Measurements from ENCODE around the gene MAP6.

The MAP6 gene

DNA sequence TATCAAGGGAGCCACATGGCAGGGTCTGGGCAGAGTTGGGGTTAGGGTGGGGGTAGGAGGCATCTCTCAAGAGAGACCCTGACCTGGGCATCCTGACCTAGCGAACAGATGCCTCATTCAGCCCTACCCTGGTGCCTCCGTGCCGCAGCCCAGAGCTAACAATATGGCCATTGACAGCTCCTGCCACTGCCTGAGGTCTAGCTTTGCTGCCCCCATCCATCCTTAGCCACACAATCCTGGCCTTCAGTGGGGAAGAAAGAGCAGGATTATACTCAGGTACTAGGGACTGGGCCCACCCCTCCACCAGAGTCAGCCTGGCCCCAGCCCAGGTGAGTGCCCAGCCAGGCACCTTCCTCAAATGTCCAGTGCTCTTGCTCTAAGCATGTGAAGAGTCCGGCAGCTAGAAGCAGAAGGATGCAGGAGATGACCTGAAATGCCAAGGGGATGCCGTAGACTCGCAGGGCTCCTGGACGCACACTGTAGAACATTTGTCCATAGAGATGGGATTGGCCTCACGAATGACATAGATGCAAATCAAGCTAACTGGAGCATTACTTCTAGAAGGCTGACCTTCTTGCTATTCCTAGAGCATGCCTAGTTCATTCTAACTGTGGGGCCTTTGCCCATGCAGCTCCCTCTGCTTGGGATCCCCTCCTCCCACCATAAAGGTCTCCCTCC is 120.1 kb downstream of the MAP6 start:
- no peaks in the 10 kb centered on the region for H3K9me3 ChIP-seq (ENCODE audit: control insufficient read depth, low read length)
- H3K27me3 ChIP-seq (ENCODE audit: control insufficient read depth, insufficient read depth, low read length) = peaks cover 3% of the 10 kb centered on the region
- H3K9ac ChIP-seq (ENCODE audit: low read length) = no peak overlapping the region
- no peaks in the 10 kb centered on the region for H3K4me1 ChIP-seq (ENCODE audit: control insufficient read depth, insufficient read depth, low read length)
- H3K4me3 ChIP-seq (ENCODE audit: low read length) = no peak overlapping the region
- H3K36me3 ChIP-seq (ENCODE audit: control insufficient read depth, insufficient read depth, low read length) = no peaks in the 10 kb centered on the region

DNA sequence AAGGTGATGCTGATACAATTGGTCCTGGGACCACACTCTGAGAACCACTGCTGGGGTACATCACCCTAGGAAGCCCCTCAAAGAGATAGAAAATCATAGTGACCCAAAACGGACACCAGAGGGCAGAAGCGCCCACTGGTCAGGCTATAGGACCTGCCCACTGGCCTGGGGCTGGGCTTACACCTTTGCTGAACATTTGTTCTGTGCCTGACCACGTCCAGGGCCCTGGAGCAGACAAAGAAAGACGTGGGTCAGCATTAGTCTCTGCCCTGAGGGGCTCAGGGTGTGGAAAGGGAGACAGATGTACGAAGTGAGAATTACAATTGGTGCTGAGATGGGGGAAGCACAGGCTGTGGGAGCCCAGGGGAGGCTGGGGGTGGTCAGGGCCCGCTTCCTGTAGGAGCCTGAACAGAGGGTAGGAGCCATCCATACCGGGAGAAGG is 121.2 kb downstream of the MAP6 start:
- Histone ChIP-seq H3K27me3 (ENCODE audit: control insufficient read depth, insufficient read depth, low read length) (peaks cover 3% of the 10 kb centered on the region), H3K36me3 (ENCODE audit: control insufficient read depth, insufficient read depth, low read length) (no peaks in the 10 kb centered on the region), H3K4me3 (ENCODE audit: low read length) (no peak overlapping the region), H3K4me1 (ENCODE audit: control insufficient read depth, insufficient read depth, low read length) (no peaks in the 10 kb centered on the region), H3K9ac (ENCODE audit: low read length) (no peak overlapping the region), H3K9me3 (ENCODE audit: control insufficient read depth, low read length) (no peaks in the 10 kb centered on the region)

DNA sequence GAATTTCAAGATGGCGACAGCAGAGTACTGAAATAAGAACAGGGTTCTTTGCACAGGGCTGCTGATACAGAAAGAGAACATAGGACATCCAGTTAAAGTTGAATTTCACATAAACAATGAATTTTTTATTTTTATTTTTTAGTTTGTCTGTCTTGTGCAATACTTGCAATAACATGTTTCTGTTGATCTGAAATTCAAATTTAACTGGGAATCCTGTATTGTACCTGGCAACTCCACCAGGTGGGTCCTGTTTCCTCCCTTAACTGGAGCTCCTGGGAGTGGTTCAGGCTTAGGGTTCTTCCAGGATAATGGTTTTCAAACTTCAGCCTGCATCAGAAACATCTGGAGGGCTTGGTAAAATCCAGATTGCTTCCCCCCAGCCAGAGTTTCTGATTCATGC is 121.7 kb downstream of the MAP6 start:
- Histone ChIP-seq H3K9me3 (ENCODE audit: control insufficient read depth, low read length) (no peaks in the 10 kb centered on the region), H3K9ac (ENCODE audit: low read length) (no peak overlapping the region), H3K4me3 (ENCODE audit: low read length) (no peak overlapping the region), H3K27me3 (ENCODE audit: control insufficient read depth, insufficient read depth, low read length) (peaks cover 3% of the 10 kb centered on the region), H3K4me1 (ENCODE audit: control insufficient read depth, insufficient read depth, low read length) (no peaks in the 10 kb centered on the region), H3K36me3 (ENCODE audit: control insufficient read depth, insufficient read depth, low read length) (no peaks in the 10 kb centered on the region)

DNA sequence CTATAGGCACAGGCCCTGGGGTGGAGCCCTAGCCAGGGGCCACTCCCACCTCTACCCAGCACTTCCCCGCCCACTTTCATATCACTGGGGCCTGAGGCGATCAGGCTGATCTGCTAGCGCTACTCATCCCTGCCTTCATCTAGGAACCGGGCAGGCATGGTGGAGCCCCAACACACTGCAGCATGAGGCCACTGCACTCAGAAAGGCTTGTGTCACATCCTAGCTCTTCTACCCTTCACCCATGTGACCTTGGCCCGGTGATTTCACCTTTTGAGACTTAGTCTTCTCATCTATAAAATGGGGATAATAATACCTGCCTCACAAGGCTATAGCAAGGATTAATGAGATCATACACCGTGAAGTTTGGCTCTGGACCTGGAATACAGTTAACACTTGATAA is 125.0 kb downstream of the MAP6 start:
- Histone ChIP-seq H3K9me3 (ENCODE audit: control insufficient read depth, low read length) (no peaks in the 10 kb centered on the region), H3K36me3 (ENCODE audit: control insufficient read depth, insufficient read depth, low read length) (no peaks in the 10 kb centered on the region), H3K9ac (ENCODE audit: low read length) (no peak overlapping the region), H3K4me1 (ENCODE audit: control insufficient read depth, insufficient read depth, low read length) (no peaks in the 10 kb centered on the region), H3K27me3 (ENCODE audit: control insufficient read depth, insufficient read depth, low read length) (peaks cover 3% of the 10 kb centered on the region), H3K4me3 (ENCODE audit: low read length) (no peak overlapping the region)

DNA sequence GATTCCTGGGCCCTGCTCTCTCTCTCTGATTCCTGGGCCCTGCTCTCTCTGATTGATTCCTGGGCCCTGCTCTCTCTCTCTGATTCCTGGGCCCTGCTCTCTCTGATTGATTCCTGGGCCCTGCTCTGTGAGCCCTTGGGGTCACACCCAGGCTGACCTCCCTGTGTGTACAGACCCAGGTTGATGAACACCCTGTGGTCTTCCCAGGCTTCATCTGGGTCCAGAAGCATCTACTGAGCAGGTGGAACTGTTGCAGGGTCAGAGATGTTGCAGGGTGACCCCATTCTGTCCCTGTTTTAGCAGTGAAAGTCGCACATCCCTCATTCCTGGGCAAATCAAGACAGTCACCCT is 126.8 kb downstream of the MAP6 start:
- peaks cover 3% of the 10 kb centered on the region for H3K27me3 ChIP-seq (ENCODE audit: control insufficient read depth, insufficient read depth, low read length)
- H3K9ac ChIP-seq (ENCODE audit: low read length) = no peak overlapping the region
- no peaks in the 10 kb centered on the region for H3K36me3 ChIP-seq (ENCODE audit: control insufficient read depth, insufficient read depth, low read length)
- no peaks in the 10 kb centered on the region for H3K4me1 ChIP-seq (ENCODE audit: control insufficient read depth, insufficient read depth, low read length)
- no peaks in the 10 kb centered on the region for H3K9me3 ChIP-seq (ENCODE audit: control insufficient read depth, low read length)
- no peak overlapping the region for H3K4me3 ChIP-seq (ENCODE audit: low read length)

DNA sequence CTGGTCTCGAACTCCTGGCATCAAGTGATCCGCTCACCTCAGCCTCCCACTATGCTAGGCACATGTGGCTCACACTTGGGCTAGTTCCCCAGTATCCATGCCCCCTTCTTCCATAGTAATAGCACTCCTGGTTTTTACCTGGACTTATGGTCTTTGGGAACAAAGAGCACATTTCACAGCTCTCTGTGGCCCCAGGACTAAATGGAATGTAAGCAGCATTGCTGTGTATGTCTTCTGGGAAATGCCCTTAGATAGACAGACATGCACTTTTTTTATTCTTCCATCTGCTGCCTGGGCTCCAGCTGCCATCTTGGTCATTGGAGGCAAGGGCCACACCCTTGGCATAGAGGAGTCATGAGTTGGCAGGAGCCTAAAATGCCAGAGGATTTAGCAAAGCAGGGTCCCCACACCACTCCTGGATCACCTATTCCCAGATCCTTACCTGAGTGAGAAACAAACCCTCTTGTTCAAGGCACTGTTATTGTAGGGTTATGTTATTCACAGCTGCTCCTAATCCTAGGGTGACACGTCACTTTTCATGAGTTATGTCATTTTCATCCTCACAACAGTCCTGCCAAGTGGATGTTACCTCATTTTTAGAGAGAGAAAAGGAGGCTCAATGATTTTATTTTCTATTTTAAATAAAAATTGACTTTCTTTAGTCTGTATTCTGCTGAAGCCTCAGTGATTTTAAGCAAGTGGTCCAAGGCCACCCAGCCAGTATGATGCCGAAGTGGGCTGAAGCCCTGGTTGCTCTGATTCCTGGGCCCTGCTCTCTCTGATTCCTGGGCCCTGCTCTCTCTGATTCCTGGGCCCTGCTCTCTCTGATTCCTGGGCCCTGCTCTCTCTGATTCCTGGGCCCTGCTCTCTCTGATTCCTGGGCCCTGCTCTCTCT is 127.4 kb downstream of the MAP6 start:
- Histone ChIP-seq H3K9ac (ENCODE audit: low read length) (no peak overlapping the region), H3K27me3 (ENCODE audit: control insufficient read depth, insufficient read depth, low read length) (peaks cover 3% of the 10 kb centered on the region), H3K4me1 (ENCODE audit: control insufficient read depth, insufficient read depth, low read length) (no peaks in the 10 kb centered on the region), H3K36me3 (ENCODE audit: control insufficient read depth, insufficient read depth, low read length) (no peaks in the 10 kb centered on the region), H3K9me3 (ENCODE audit: control insufficient read depth, low read length) (no peaks in the 10 kb centered on the region), H3K4me3 (ENCODE audit: low read length) (no peak overlapping the region)

DNA sequence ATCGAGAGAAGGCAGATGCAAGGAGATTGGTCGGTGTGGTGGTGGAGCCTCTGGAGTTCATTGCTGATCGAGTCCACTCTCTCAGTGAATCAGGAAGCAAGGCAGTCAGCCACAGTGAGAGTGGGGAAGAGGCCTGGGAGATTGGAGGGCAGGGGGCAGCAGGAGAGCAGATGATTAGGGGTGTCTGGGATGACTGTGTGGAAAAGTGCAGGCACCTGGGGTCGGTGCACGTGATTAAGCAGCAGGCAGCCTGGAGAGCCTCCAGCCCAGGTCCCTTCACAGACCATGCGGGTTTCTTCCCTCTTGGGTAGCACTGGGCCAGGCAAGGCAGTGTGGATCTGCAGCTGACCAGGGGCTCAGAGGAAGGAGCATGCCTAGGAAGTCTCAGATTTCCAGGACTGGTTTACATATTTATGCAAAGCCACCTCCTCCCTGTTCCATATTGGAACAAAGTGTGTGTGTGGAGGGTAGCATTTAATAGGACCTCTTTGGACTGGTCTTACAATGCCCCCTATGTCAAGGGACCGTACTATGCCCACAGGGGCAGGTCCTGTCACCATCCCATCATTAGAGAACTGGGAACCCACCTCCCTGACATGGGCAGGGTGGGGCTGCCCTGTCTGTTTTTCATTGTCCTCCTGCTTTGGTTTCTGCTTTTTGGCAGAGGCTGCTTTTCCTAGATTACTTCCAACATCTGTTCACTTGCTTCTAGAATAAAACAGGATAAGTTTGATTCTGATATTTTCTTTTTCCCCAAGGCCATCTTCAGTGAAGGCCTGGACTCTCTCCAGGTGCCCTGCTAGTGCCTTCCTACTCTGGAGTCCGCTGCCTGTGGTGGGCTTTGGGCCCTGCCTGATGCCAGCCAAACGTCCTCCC is 129.1 kb downstream of the MAP6 start:
- H3K27me3 ChIP-seq (ENCODE audit: control insufficient read depth, insufficient read depth, low read length) = no peaks in the 10 kb centered on the region
- H3K9ac ChIP-seq (ENCODE audit: low read length) = no peak overlapping the region
- H3K36me3 ChIP-seq (ENCODE audit: control insufficient read depth, insufficient read depth, low read length) = no peaks in the 10 kb centered on the region
- no peaks in the 10 kb centered on the region for H3K9me3 ChIP-seq (ENCODE audit: control insufficient read depth, low read length)
- H3K4me1 ChIP-seq (ENCODE audit: control insufficient read depth, insufficient read depth, low read length) = peaks cover under 1% of the 10 kb centered on the region
- H3K4me3 ChIP-seq (ENCODE audit: low read length) = no peak overlapping the region

DNA sequence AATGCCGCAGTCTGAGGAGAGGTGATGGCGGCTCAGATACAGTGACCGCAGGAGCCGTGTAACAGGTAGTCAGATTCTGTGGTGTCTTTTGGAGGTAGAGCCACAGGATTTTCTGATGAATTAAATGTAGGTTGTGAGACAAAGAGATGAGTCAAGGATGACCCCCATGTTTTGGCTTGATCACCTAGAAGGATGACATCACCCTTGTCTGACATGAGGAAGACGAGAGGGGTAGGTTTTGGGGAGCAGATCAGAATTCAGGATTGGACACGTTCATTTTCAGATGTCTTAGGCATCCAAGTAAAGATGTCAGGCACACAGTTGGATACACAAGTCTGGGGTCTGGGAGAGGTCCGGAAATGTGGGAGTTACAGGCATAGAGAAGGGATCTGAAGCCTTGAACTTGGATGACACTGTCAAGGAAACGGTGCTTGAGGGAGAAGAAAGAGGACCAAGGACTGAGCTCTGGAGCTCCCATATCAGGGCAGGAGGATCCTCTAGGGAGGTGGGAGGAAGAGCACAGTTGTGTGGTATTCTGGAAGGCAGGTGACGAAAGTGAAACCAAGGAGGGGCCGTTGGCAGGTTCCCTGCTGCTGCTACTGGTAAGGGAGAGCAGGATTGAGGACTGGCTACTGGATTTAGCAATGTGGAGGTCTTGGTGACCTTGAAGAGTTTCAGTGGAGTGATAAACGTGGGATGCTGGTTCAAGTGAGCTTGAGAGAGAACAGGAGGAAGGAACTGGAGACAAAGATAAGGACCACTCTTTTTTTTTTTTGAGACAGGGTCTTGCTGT is 130.5 kb downstream of the MAP6 start:
- no peak overlapping the region for H3K9ac ChIP-seq (ENCODE audit: low read length)
- H3K36me3 ChIP-seq (ENCODE audit: control insufficient read depth, insufficient read depth, low read length) = no peaks in the 10 kb centered on the region
- peaks cover 12% of the 10 kb centered on the region for H3K4me1 ChIP-seq (ENCODE audit: control insufficient read depth, insufficient read depth, low read length)
- no peak overlapping the region for H3K4me3 ChIP-seq (ENCODE audit: low read length)
- no peaks in the 10 kb centered on the region for H3K9me3 ChIP-seq (ENCODE audit: control insufficient read depth, low read length)
- no peaks in the 10 kb centered on the region for H3K27me3 ChIP-seq (ENCODE audit: control insufficient read depth, insufficient read depth, low read length)

DNA sequence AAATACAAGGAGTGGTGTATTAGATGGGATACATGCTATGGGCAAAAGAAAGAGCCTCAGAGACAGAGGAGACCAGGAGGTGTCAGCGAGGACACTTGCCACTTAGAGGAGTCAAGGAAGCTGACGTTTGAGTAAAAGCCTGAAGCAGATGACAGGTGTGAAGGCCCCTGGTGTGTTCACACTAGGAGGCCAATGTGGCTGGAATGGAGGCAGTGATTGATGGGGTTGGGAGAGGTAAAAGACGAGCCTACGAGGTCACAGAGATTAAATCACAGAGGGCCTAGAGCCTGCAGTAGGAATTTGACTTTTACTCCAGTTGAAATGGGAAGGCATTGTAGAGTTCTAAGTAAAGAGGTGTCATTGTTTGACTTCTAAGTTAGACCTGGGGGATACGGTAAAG is 131.1 kb downstream of the MAP6 start:
- H3K27me3 ChIP-seq (ENCODE audit: control insufficient read depth, insufficient read depth, low read length) = no peaks in the 10 kb centered on the region
- no peaks in the 10 kb centered on the region for H3K36me3 ChIP-seq (ENCODE audit: control insufficient read depth, insufficient read depth, low read length)
- H3K9me3 ChIP-seq (ENCODE audit: control insufficient read depth, low read length) = no peaks in the 10 kb centered on the region
- no peak overlapping the region for H3K9ac ChIP-seq (ENCODE audit: low read length)
- no peak overlapping the region for H3K4me3 ChIP-seq (ENCODE audit: low read length)
- H3K4me1 ChIP-seq (ENCODE audit: control insufficient read depth, insufficient read depth, low read length) = peaks cover 12% of the 10 kb centered on the region

Measured in mucosa of stomach (tissue), 1 donor.